CD14-positive monocyte (primary cell): ENCODE data around the gene EIPR1. TPM values are rescaled to one million over a fixed set of nuclear protein-coding genes. Genes with fewer than 3 reads are reported as not detected.

Source experiments
- DNase-seq, 3 donors: peaks; one replicate each; pipeline ENCODE4 v3.0.0-alpha.2; 2011 to 2022
- H2AFZ ChIP-seq: 2 replicates; pipeline ENCODE4 v1.6.0; 2012; ENCODE audit warnings: mild to moderate bottlenecking, low read depth, low read length, inconsistent platforms; ENCODE audit not compliant: insufficient read depth, poor library complexity, severe bottlenecking
- H3K27ac ChIP-seq, 2 donors: 1 replicate in 1 of 2; 2 replicates in 1 of 2; pipeline ENCODE4 v1.5.1; 2012 to 2013; ENCODE audit warnings: low read length in 2 of 2, control low read depth in 1 of 2, inconsistent platforms in 1 of 2, low read depth in 1 of 2, mild to moderate bottlenecking in 1 of 2
- H3K27me3 ChIP-seq, 2 donors: one replicate each; pipeline versions ENCODE4 v1.6.0 to v1.6.1; 2011 to 2013; ENCODE audit warnings: low read length in 2 of 2; ENCODE audit not compliant: control insufficient read depth in 2 of 2, insufficient read depth in 2 of 2
- H3K36me3 ChIP-seq, 2 donors: replicated peaks in 1 of 2; 1 replicate in 1 of 2; 2 replicates in 1 of 2; pipeline versions ENCODE4 v1.5.1 to v1.6.1; 2012 to 2013; ENCODE audit warnings: low read length in 2 of 2, control low read depth in 1 of 2, inconsistent platforms in 1 of 2, mild to moderate bottlenecking in 1 of 2; ENCODE audit not compliant: insufficient read depth in 2 of 2, control insufficient read depth in 1 of 2
- H3K4me1 ChIP-seq, 2 donors: 1 replicate in 1 of 2; 2 replicates in 1 of 2; pipeline versions ENCODE4 v1.5.1 to v1.6.1; 2012 to 2013; ENCODE audit warnings: low read length in 2 of 2, control low read depth in 1 of 2, inconsistent platforms in 1 of 2, mild to moderate bottlenecking in 1 of 2, moderate library complexity in 1 of 2; ENCODE audit not compliant: insufficient read depth in 2 of 2, control insufficient read depth in 1 of 2
- H3K4me2 ChIP-seq: replicated peaks from 2 replicates; pipeline ENCODE3; 2012; ENCODE audit warnings: low read length, moderate library complexity, mild to moderate bottlenecking; ENCODE audit not compliant: poor library complexity, severe bottlenecking; ENCODE audit errors: extremely low read depth
- H3K4me3 ChIP-seq, 3 experiments: fragments of 200-600 bp in 1 of 3; sonication (generic) in 1 of 3; replicated peaks in 1 of 3; 1 replicate in 2 of 3; 2 replicates in 1 of 3; pipeline ENCODE4 v1.5.1; 2011 to 2013; ENCODE audit warnings: low read length in 3 of 3, mild to moderate bottlenecking in 3 of 3, control low read depth in 2 of 3, low read depth in 2 of 3, inconsistent platforms in 1 of 3, moderate library complexity in 1 of 3
- H3K79me2 ChIP-seq: 2 replicates; pipeline ENCODE4 v1.6.0; 2012; ENCODE audit warnings: mild to moderate bottlenecking, control low read depth, inconsistent platforms, low read length, moderate library complexity; ENCODE audit not compliant: insufficient read depth
- H3K9ac ChIP-seq: 2 replicates; pipeline ENCODE4 v1.6.0; 2017; ENCODE audit warnings: low read length, mild to moderate bottlenecking; ENCODE audit not compliant: insufficient read depth, poor library complexity, severe bottlenecking
- H3K9me3 ChIP-seq, 2 donors: replicated peaks in 1 of 2; 1 replicate in 1 of 2; 2 replicates in 1 of 2; pipeline versions ENCODE4 v1.5.1 to v1.6.1; 2012 to 2013; ENCODE audit warnings: low read length in 2 of 2, control low read depth in 1 of 2; ENCODE audit not compliant: control insufficient read depth in 1 of 2, insufficient read depth in 1 of 2
- H4K20me1 ChIP-seq: 2 replicates; pipeline ENCODE4 v1.6.0; 2012; ENCODE audit warnings: mild to moderate bottlenecking, low read length, control low read depth, moderate library complexity; ENCODE audit not compliant: insufficient read depth
- H3K27ac Mint-ChIP-seq, 7 donors: one replicate each; pipeline ENCODE4 v1.8.0; 2020; ENCODE audit warnings: mild to moderate bottlenecking in 7 of 7, mixed read lengths in 7 of 7, moderate library complexity in 6 of 7, inconsistent platforms in 2 of 7
- H3K27me3 Mint-ChIP-seq, 3 donors: one replicate each; pipeline ENCODE4 v1.8.0; 2021 to 2022; ENCODE audit warnings: low read depth in 3 of 3, mild to moderate bottlenecking in 3 of 3, mixed read lengths in 3 of 3, moderate library complexity in 3 of 3, inconsistent platforms in 1 of 3
- H3K36me3 Mint-ChIP-seq, 2 donors: one replicate each; pipeline ENCODE4 v1.8.0; 2020; ENCODE audit warnings: mixed read lengths in 2 of 2, inconsistent platforms in 1 of 2, mild to moderate bottlenecking in 1 of 2
- H3K4me1 Mint-ChIP-seq: one replicate; pipeline ENCODE4 v1.8.0; 2020; ENCODE audit warnings: mild to moderate bottlenecking, mixed read lengths
- H3K4me3 Mint-ChIP-seq, 2 donors: one replicate each; pipeline ENCODE4 v1.8.0; 2020; ENCODE audit warnings: mild to moderate bottlenecking in 2 of 2, mixed read lengths in 2 of 2, moderate library complexity in 1 of 2
- H3K9me3 Mint-ChIP-seq, 7 donors: one replicate each; pipeline ENCODE4 v1.8.0; 2020 to 2022; ENCODE audit warnings: mixed read lengths in 7 of 7, mild to moderate bottlenecking in 6 of 7, moderate library complexity in 6 of 7, inconsistent platforms in 2 of 7
- CTCF ChIP-seq: fragments of 200-600 bp; IDR thresholded peaks from one replicate; pipeline ENCODE4 v1.8.0; 2022; ENCODE audit warnings: antibody characterized with exemption, mild to moderate bottlenecking
- WGBS: methylation state at CpG from one replicate; pipeline ENCODE4 v1.1.5; 2013; ENCODE audit warnings: missing lambda C conversion rate; ENCODE audit not compliant: insufficient coverage; 5-methylcytosine and 5-hydroxymethylcytosine counted together
- intact Hi-C, 2 donors: fragments of 100-400 bp; cut with micrococcal nuclease; formaldehyde crosslinking; loops; one replicate each; pipeline versions ENCODE4 v1.15.0 to v1.15.1; 2023
- polyA plus RNA-seq, 3 donors: library from polyadenylated mRNA; depleted of rRNA in 1 of 3; unstranded in 2 of 3; stranded (reverse) in 1 of 3; fragments of 300-500 nt in 2 of 3; fragments of >200 nt in 1 of 3; fragmentation: Illumina TruSeq in 2 of 3; gene quantifications; 1 replicate in 2 of 3; 2 replicates in 1 of 3; pipeline ENCODE4 v1.2.3, GENCODE V29; 2012 to 2021

EIPR1 gene
- polyA plus RNA-seq, 3 donors, result 19.0 to 22.4 (median 20.8) TPM

- H3K36me3 ChIP-seq, result peaks cover 0 to 6% of the 10 kb centered on the region in 2 donors
- H3K9ac ChIP-seq, result peak overlapping the region; percentile 4
- no peaks in the 10 kb centered on the region for H3K79me2 ChIP-seq
- Mint-ChIP-seq H3K9me3 (peaks cover 0 to 4% (median 0%) of the 10 kb centered on the region in 7 donors), H3K4me3 (peak overlapping the region in 1 of 2 donors; percentile 17), H3K27ac (peak overlapping the region in 6 of 7 donors; percentile 21 to 84 (median 51)), H3K27me3 (peaks cover 6 to 8% (median 7%) of the 10 kb centered on the region in 3 donors), H3K36me3 (peaks cover 9 to 26% of the 10 kb centered on the region in 2 donors), H3K4me1 (peaks cover 19% of the 10 kb centered on the region)
- no peaks in the 10 kb centered on the region for H3K9me3 ChIP-seq
- H3K27ac ChIP-seq, result peak overlapping the region in 1 of 2 donors; percentile 44
- peak overlapping the region; percentile 45 for H3K4me2 ChIP-seq
- WGBS, result 97% methylated on average over 5 of the region's 25 CpGs
- H3K4me3 ChIP-seq, result peak overlapping the region in 1 of 3 experiments; percentile 20
- no peak for DNase-seq
- H2AFZ ChIP-seq, result no peak overlapping the region
- intact Hi-C loops, result no loop called here
- TF ChIP-seq CTCF, result no peak
- H3K4me1 ChIP-seq, result peaks cover 18 to 20% of the 10 kb centered on the region in 2 donors
- H3K27me3 ChIP-seq, result peaks cover 0 to 11% of the 10 kb centered on the region in 2 donors
- peaks cover 11% of the 10 kb centered on the region for H4K20me1 ChIP-seq
Observed at GRCh38 chr2:3241971-3242746, 135.5 kb downstream of the EIPR1 start.

GRCh38 chr2:3238951-3239841 lies 138.4 kb downstream of the EIPR1 start:
- Mint-ChIP-seq H3K4me3 (no peak overlapping the region), H3K9me3 (peaks cover 0 to 7% (median 2%) of the 10 kb centered on the region in 7 donors)

More at GRCh38 chr2:3238951-3239841, 138.4 kb downstream of the EIPR1 start:
- Histone ChIP-seq H4K20me1 (peaks cover 11% of the 10 kb centered on the region), H3K4me2 (no peak overlapping the region), H3K27ac (no peak overlapping the region), H3K4me3 (no peak overlapping the region), H3K27me3 (peaks cover 0 to 11% of the 10 kb centered on the region in 2 donors), H3K9me3 (no peaks in the 10 kb centered on the region), H3K4me1 (peaks cover 18 to 20% of the 10 kb centered on the region in 2 donors), H3K79me2 (no peaks in the 10 kb centered on the region), H2AFZ (no peak overlapping the region), H3K9ac (no peak overlapping the region), H3K36me3 (peaks cover 0 to 20% of the 10 kb centered on the region in 2 donors)
- no peak for DNase-seq
- Mint-ChIP-seq H3K36me3 (peaks cover 24 to 34% of the 10 kb centered on the region in 2 donors), H3K27me3 (peaks cover 0 to 6% (median 4%) of the 10 kb centered on the region in 3 donors), H3K4me1 (peaks cover 19% of the 10 kb centered on the region), H3K27ac (no peak overlapping the region)
- intact Hi-C loops, result no loop called here
- no peak for TF ChIP-seq CTCF
- 81% methylated on average over 13 of the region's 21 CpGs for WGBS
